GM19351 (cell line): Measurements from ENCODE around the gene NAIF1.
"Not testable (repeated sequence)": the region's sequence is repeated elsewhere in the genome, so short reads cannot be mapped to it uniquely, and the experiment has no call there.

Experiments
- ATAC-seq: cut with Tn5 transposase; IDR thresholded peaks from one replicate; pipeline ENCODE4 v1.9.1; 2021; ENCODE audit warnings: mild to moderate bottlenecking, moderate library complexity; ENCODE audit not compliant: unreplicated experiment

Gene NAIF1

GRCh38 chr9:128036522-128036921, 30.6 kb downstream of the NAIF1 start:
- not testable (repeated sequence) for ATAC-seq

GRCh38 chr9:128034821-128035652, 32.1 kb downstream of the NAIF1 start:
- no peak for ATAC-seq

- ATAC-seq = no peak
These were observed 33.5 kb downstream of the NAIF1 start for GRCh38 chr9:128033609-128034008.

GRCh38 chr9:128027705-128028104, 39.4 kb downstream of the NAIF1 start:
- ATAC-seq = no peak

- ATAC-seq = no peak
These were observed 40.2 kb downstream of the NAIF1 start for GRCh38 chr9:128026773-128027541.

- ATAC-seq = no peak
These were observed 40.8 kb downstream of the NAIF1 start for GRCh38 chr9:128026255-128026772.

GRCh38 chr9:128025736-128026135, 41.4 kb downstream of the NAIF1 start:
- ATAC-seq = no peak

- no peak for ATAC-seq
These were observed 42.3 kb downstream of the NAIF1 start for GRCh38 chr9:128024761-128025308.

- not testable (repeated sequence) for ATAC-seq
These were observed 43.4 kb downstream of the NAIF1 start for GRCh38 chr9:128023671-128024070.

GRCh38 chr9:128022886-128023285, 44.2 kb downstream of the NAIF1 start:
- ATAC-seq = no peak

- no peak for ATAC-seq
These were observed 46.0 kb downstream of the NAIF1 start for GRCh38 chr9:128021098-128021497.

- no peak for ATAC-seq
These were observed 46.4 kb downstream of the NAIF1 start for GRCh38 chr9:128020692-128021091.

- no peak for ATAC-seq
These were observed 51.4 kb downstream of the NAIF1 start for GRCh38 chr9:128015696-128016095.
